Measurements from ENCODE around the gene HOXC13.

DNA sequence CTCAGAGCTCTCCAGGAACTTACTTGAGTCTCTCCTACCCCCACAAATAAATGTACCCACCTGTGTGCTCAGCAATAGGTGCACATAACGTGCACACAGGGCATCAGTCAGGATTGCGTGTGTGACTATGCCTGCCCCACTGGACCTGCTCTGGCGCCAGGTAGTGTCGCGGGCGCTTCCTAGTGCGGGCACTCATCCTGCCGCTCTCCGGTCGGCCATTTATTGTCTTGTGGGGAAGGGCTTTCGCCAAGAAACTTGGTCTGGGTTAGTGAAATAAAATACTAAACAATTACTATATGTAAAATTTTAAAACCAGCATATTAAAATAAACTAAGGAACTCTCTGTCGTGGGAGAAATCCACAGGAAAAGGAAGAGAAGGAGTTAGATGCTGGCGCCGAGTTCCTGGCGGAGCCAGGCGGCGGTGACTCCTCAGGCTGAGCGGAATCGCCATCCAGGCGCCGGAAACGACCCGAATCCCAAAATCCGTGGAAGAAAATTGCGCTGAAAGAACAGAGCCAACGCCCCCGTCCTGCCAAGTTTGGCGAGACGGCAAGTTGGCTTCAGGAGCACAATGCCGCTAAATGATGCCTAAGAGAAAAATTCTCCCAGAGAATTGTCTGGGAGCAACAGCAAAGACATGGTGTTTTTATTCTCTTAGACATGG is 7.9 kb upstream of the HOXC13 start:
- TF ChIP-seq ZNF384 (IDR thresholded peaks at IDR 0.05): no peak
- TF ChIP-seq NFRKB (IDR thresholded peaks at IDR 0.05): no peak
- no peak for TF ChIP-seq PKNOX1 (IDR thresholded peaks at IDR 0.05)
- TF ChIP-seq ARNT (IDR thresholded peaks at IDR 0.05): no peak

Measured in HEK293T (cell line).